ENCODE data around the gene CXCR6.

- TF ChIP-seq EP300 (IDR thresholded peaks at IDR 0.05) (no peak), CTCF (IDR thresholded peaks at IDR 0.05) (no peak)
Measured at GRCh38 chr3:45946875-45947274, 3.6 kb downstream of the CXCR6 start.
